IPS-20b (cell line): ENCODE measurements around the gene TCF12.

Source experiments
- H3K27ac ChIP-seq: one replicate; pipeline ENCODE4 v1.5.1; 2013; ENCODE audit warnings: low read length
- H3K27me3 ChIP-seq: 2 replicates; pipeline ENCODE4 v1.6.1; 2013; ENCODE audit warnings: mild to moderate bottlenecking, low read length, inconsistent platforms; ENCODE audit not compliant: insufficient read depth
- H3K36me3 ChIP-seq: 2 replicates; pipeline ENCODE4 v1.6.1; 2013; ENCODE audit warnings: low read depth, mild to moderate bottlenecking, inconsistent platforms, low read length, moderate library complexity; ENCODE audit not compliant: insufficient read depth
- H3K4me1 ChIP-seq: 2 replicates; pipeline ENCODE4 v1.6.1; 2013; ENCODE audit warnings: mild to moderate bottlenecking, control low read depth, inconsistent platforms, low read length, moderate library complexity; ENCODE audit not compliant: insufficient read depth
- H3K4me3 ChIP-seq: 2 replicates; pipeline ENCODE4 v1.5.1; 2013; ENCODE audit warnings: mild to moderate bottlenecking, low read length, inconsistent platforms
- H3K9ac ChIP-seq: 2 replicates; pipeline ENCODE4 v1.6.1; 2013; ENCODE audit warnings: low read depth, mild to moderate bottlenecking, inconsistent platforms, low read length, moderate library complexity
- H3K9me3 ChIP-seq: 2 replicates; pipeline ENCODE4 v1.6.1; 2013; ENCODE audit warnings: mild to moderate bottlenecking, low read depth, low read length, inconsistent platforms; ENCODE audit not compliant: insufficient read depth

Gene TCF12

DNA sequence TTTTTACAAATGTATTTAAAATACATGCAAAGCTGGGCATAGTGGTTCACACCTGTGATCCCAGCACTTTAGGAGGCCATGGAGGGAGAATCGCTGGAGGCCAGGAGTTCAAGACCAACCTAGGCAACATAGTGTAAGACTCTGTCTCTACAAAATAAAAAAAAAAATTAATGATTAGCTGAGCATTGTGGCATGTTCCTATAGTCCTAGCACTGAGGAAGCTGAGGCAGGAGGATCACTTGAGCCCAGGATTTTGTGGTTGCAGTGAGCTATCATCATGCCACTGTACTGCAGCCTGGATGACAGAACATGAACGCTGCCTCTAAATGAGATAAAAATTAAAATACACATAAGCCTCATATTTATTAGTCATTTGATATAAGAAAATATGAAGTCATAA, 142.8 kb downstream of the TCF12 start:
- no peaks in the 10 kb centered on the region for H3K36me3 ChIP-seq
- H3K9ac ChIP-seq = no peak overlapping the region
- H3K27ac ChIP-seq = no peak overlapping the region
- H3K4me1 ChIP-seq = peaks cover 26% of the 10 kb centered on the region
- no peaks in the 10 kb centered on the region for H3K27me3 ChIP-seq
- H3K4me3 ChIP-seq = no peak overlapping the region
- H3K9me3 ChIP-seq = no peaks in the 10 kb centered on the region

DNA sequence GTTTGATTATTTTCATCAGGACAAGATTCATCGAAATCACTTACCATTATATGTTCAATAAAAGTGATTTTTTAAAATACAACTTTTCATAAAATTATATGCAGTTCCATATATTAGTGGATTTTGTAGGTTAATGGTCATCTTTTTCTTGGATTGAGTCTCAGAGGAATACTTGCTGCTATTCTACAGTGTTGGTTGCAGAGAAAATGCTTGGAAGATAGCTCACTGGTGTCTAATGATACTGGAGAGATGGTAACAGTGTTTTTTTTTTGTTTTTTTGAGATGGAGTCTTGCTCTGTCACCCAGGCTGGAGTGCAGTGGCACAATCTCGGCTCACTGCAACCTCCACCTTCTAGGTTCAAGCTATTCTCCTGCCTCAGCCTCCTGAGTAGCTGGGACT, 143.3 kb downstream of the TCF12 start:
- H3K4me3 ChIP-seq = no peak overlapping the region
- peaks cover 26% of the 10 kb centered on the region for H3K4me1 ChIP-seq
- H3K9me3 ChIP-seq = no peaks in the 10 kb centered on the region
- no peaks in the 10 kb centered on the region for H3K36me3 ChIP-seq
- H3K27me3 ChIP-seq = no peaks in the 10 kb centered on the region
- H3K27ac ChIP-seq = no peak overlapping the region
- no peak overlapping the region for H3K9ac ChIP-seq

DNA sequence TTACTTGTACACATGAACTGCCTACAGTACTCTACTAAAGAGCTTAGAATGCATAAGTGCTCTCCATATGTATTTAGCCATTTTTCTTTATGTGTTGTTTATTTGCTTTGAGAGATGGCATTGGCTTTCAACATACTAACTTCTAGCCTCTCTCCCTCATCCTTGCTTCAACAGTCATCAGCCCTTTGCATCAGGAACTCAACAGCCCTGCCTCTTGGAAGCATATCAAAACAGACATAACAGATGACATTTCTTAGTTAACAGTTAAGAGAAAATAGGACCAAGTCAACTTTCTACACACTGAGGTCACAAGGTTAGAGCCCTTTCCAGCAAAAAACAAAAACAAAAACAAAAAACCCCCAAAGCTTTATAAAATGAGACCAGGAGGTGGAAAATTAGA, 145.6 kb downstream of the TCF12 start:
- Histone ChIP-seq H3K27me3 (no peaks in the 10 kb centered on the region), H3K9me3 (no peaks in the 10 kb centered on the region), H3K9ac (no peak overlapping the region), H3K4me3 (no peak overlapping the region), H3K36me3 (no peaks in the 10 kb centered on the region), H3K4me1 (peaks cover 16% of the 10 kb centered on the region), H3K27ac (no peak overlapping the region)

DNA sequence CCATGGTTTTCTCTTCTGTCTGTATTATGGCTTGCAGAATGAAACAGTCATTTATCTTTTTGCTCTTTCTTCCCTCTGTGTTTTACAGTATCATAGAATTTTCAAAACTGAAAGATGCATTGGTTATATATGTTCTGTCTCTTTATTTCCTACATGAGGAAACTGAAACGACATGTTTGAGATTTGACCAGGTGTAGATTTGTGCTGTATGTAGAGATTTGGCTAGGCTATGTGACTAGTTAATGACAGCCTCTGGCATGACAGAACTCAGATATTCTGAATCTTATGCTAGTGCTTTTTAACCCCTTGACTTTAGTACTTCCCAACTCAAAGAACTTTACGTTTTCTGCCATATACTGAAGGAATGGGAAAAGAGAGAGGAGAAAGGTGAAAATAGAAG, 151.0 kb downstream of the TCF12 start:
- Histone ChIP-seq H3K27ac (no peak overlapping the region), H3K9me3 (no peaks in the 10 kb centered on the region), H3K27me3 (no peaks in the 10 kb centered on the region), H3K4me1 (peaks cover 18% of the 10 kb centered on the region), H3K9ac (no peak overlapping the region), H3K36me3 (no peaks in the 10 kb centered on the region), H3K4me3 (no peak overlapping the region)

DNA sequence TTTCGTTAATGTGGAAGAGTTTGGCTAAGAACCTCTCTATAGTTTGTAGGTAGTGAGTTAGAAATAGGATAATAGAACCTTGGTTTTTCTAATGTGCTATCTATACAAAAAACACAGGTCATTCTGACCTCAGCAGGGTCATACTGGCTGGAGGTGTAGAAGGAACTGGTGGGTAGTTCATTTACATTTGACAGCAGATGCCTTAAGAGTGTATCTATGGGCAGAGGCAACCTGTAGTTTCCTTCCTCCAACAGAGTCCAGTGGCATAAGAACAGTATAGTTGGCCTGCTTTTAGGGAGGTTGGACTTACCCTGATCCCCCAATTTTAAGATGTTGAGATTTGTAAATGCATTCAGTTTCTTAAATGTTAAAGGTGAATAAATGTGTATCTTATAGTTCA, 152.2 kb downstream of the TCF12 start:
- Histone ChIP-seq H3K27ac (no peak overlapping the region), H3K9me3 (no peaks in the 10 kb centered on the region), H3K4me1 (peaks cover 14% of the 10 kb centered on the region), H3K4me3 (no peak overlapping the region), H3K36me3 (no peaks in the 10 kb centered on the region), H3K27me3 (no peaks in the 10 kb centered on the region), H3K9ac (no peak overlapping the region)

DNA sequence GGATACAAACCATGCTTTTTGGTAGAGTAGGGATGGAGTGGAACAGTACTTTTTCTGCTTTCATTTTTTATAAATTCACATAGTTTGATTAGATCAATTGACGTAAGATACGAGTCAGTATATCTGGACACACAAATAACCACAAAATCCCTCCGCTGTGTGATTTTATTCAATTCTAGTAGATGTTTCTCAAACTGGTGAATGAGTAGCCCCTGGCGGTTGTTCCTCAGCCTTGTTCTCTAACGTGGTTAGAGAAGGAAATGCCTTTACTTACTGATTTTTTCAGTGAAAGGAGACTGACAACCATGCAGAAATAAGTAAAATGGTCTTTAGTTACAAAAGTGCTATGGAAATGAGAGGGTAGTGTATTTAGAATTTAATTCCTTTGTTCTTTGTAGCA, 161.0 kb downstream of the TCF12 start:
- no peak overlapping the region for H3K27ac ChIP-seq
- no peaks in the 10 kb centered on the region for H3K9me3 ChIP-seq
- peaks cover 10% of the 10 kb centered on the region; the same call in 1 of the 2 replicates for H3K4me1 ChIP-seq
- no peaks in the 10 kb centered on the region for H3K27me3 ChIP-seq
- no peak overlapping the region for H3K9ac ChIP-seq
- H3K36me3 ChIP-seq = no peaks in the 10 kb centered on the region
- no peak overlapping the region for H3K4me3 ChIP-seq

DNA sequence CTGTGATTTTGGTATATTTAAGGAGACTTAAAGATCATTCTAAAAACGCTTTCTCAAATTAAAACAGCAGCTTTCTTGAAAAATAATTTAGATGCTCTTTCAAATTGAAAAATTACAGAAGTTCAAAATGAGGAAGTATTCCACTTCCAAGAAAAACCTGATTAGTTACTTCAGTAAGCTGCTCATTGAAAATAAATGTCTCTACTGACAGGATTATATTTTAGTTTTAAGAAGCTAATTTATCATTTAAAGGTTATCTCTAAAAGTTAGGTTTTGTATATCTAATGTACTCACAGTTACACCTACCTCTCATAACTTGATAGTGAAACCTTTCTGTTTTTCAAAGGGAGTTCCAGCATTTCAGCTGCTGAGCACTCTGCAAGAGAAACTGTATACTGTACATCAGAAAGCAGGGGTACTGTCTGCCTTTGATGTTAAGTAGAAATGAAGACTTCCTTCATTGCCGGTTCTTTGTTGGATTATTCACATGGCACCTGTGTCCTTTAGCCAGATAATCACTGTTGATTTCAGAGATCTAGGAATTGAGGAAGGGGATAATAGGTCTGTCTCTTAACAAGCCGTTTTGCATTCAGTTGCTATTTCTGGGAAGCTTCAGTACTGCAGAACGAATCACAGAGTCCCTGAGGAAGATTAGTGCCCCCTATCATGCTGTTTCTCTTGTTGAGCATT, 161.6 kb downstream of the TCF12 start:
- Histone ChIP-seq H3K27me3 (no peaks in the 10 kb centered on the region), H3K4me1 (peaks cover 10% of the 10 kb centered on the region; the same call in 1 of the 2 replicates), H3K9me3 (no peaks in the 10 kb centered on the region), H3K36me3 (no peaks in the 10 kb centered on the region), H3K27ac (no peak overlapping the region), H3K4me3 (no peak overlapping the region), H3K9ac (no peak overlapping the region)

DNA sequence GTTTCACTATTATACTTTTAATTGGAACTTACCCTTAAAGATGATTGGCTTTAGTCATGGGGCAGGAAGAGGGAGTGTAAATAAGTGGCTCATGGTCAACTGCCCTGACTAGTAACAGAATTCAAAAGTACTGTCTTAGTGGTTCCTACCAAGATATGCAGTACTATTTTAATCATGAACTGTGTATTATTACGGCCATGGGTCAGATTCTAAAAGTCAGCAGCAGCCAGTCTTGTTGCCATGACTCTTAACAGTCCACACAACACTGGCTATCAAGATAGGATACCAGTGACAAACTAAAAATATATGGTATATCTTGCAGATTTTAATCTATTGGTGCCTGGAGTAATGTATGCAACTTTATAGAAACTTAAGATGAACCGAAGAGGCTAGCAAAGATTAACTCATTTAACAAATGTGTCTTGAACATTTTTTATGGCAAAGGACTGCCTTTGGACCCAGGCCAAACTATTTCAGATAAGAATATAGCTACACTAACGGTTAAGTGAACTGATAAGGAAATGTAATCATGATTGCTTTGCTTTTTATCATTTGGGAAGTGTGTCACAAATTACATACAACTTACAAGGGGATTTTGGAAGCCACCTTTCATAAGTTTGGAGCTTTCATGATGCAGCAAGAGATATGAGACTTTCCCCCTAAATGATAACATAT, 163.7 kb downstream of the TCF12 start:
- no peaks in the 10 kb centered on the region for H3K27me3 ChIP-seq
- H3K27ac ChIP-seq = no peak overlapping the region
- no peaks in the 10 kb centered on the region for H3K36me3 ChIP-seq

DNA sequence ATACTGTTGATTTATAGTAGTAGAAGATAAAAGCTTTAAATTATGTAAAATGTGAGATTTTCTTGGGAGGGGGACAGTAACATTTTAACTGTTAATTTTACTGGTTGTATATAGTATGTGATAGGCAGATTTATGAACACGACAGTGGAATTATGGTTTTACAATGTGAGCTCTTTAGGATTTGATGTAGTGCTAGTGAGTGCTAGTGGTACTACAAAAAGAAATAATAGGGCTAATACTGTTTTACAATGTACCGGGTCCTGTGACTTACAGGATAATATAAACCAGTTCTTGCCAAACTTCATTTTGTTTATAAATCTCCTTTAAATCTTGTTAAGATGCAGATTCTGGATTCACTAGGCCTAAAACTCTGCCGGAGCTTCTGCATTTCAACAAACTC, 165.7 kb downstream of the TCF12 start:
- H3K4me1 ChIP-seq = peaks cover 8% of the 10 kb centered on the region; the same call in 1 of the 2 replicates

More for the DNA sequence above, 163.7 kb downstream of the TCF12 start:
- Histone ChIP-seq H3K4me1 (peaks cover 10% of the 10 kb centered on the region; the same call in 1 of the 2 replicates), H3K9ac (no peak overlapping the region), H3K4me3 (no peak overlapping the region), H3K9me3 (no peaks in the 10 kb centered on the region)

DNA sequence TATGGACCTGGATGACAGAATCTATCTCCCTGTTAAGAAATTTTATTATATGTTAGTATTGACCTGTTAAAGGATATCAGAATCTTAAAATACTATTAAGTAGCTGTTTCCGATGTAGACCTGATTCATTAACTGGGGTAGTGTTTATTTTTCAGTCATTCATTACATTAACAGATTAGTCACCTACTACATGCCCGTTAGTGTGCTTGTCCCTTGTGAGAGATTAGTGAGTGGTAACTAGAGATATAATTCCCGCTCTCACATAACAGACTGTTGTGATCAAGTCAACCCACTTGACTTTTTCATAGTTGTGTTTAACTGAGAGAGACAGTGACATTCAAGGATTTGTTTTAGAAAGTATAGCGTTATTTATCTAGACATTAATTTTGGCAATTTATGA, 166.8 kb downstream of the TCF12 start:
- no peaks in the 10 kb centered on the region for H3K9me3 ChIP-seq
- H3K36me3 ChIP-seq = no peaks in the 10 kb centered on the region
- no peaks in the 10 kb centered on the region for H3K27me3 ChIP-seq
- no peak overlapping the region for H3K27ac ChIP-seq
- no peak overlapping the region for H3K4me3 ChIP-seq
- no peak overlapping the region for H3K9ac ChIP-seq
- H3K4me1 ChIP-seq = peaks cover 2% of the 10 kb centered on the region; the same call in 1 of the 2 replicates

More for the DNA sequence above, 165.7 kb downstream of the TCF12 start:
- Histone ChIP-seq H3K9me3 (no peaks in the 10 kb centered on the region), H3K4me3 (no peak overlapping the region), H3K27ac (no peak overlapping the region), H3K9ac (no peak overlapping the region), H3K27me3 (no peaks in the 10 kb centered on the region), H3K36me3 (no peaks in the 10 kb centered on the region)

DNA sequence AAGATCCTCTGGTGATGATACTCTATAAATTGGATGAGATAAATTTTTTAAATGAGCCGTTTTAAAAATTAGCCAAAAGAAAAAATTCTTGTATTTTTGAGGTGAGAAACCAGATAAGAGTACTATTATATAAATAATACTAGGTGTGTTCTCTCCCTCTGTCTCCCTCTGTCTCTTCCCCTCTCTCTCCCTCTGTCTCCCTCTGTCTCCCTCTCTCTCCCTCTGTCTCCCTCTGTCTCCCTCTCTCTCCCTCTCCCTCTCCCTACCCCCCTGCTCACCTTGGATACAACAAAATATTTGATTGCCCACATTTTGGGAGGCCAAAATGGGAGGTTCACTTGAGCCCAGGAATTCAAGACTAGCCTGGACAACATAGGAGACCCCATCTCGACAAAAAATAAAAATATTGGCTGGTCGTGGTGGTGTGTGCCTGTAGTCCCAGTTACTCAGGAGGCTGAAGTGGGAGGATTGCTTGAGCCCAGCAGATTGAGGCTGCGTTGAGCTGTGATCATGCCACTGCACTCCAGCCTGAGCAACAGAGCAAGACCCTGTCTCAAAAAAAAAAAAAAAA, 168.5 kb downstream of the TCF12 start:
- H3K9me3 ChIP-seq = no peaks in the 10 kb centered on the region
- H3K9ac ChIP-seq = no peak overlapping the region
- H3K36me3 ChIP-seq = 0 out of 2 replicates have a peak, but pooled peaks cover 4% of the 10 kb centered on the region
- H3K4me1 ChIP-seq = no peaks in the 10 kb centered on the region
- H3K27me3 ChIP-seq = no peaks in the 10 kb centered on the region
- no peak overlapping the region for H3K27ac ChIP-seq
- H3K4me3 ChIP-seq = no peak overlapping the region
